T-cell (primary cell): Measurements from ENCODE around the gene PCAT6. TPM values are rescaled to one million over a fixed set of nuclear protein-coding genes. Genes with fewer than 3 reads are reported as not detected.
"Not testable (repeated sequence)": the region's sequence is repeated elsewhere in the genome, so short reads cannot be mapped to it uniquely, and the experiment has no call there.

Experiments used
- ATAC-seq, 4 experiments: fragments of 200-7000 bp in 3 of 4; fragments of 150-1000 bp in 1 of 4; cut with Tn5 transposase; replicated peaks in 1 of 4; 1 replicate in 3 of 4; 2 replicates in 1 of 4; pipeline ENCODE4 v1.10.0; 2021; ENCODE audit warnings: moderate library complexity in 3 of 4, mild to moderate bottlenecking in 2 of 4, moderate number of reproducible peaks in 1 of 4
- CTCF ChIA-PET, 2 donors: fragments of 300-600 bp; sonication (Branson Sonifier 250); formaldehyde crosslinking; loops; one replicate each; lab custom pipeline; 2022; ENCODE audit warnings: antibody characterized with exemption in 2 of 2; lab: Charles Lee
- POLR2A ChIA-PET, 2 donors: fragments of 300-600 bp; sonication (Branson Sonifier 250); formaldehyde crosslinking; loops; one replicate each; lab custom pipeline; 2022; ENCODE audit warnings: antibody characterized with exemption in 2 of 2; lab: Charles Lee
- DNase-seq, 35 experiments: peaks; one replicate each; pipeline versions ENCODE4 v3.0.0 to v3.0.0-alpha.2; 2013 to 2023
- H3K27ac ChIP-seq: one replicate; pipeline ENCODE4 v1.5.1; 2013; ENCODE audit warnings: low read length
- H3K27me3 ChIP-seq, 2 experiments: replicated peaks in 1 of 2; 1 replicate in 1 of 2; 2 replicates in 1 of 2; pipeline versions ENCODE4 v1.6.1 to v1.7.0; 2013; ENCODE audit warnings: low read length in 1 of 2, mixed read lengths in 1 of 2; ENCODE audit not compliant: control insufficient read depth in 2 of 2, insufficient read depth in 2 of 2; ENCODE audit errors: extremely low read depth in 1 of 2
- H3K36me3 ChIP-seq, 2 donors: 1 replicate in 1 of 2; 2 replicates in 1 of 2; pipeline versions ENCODE4 v1.6.1 to v1.7.0; 2013; ENCODE audit warnings: low read length in 1 of 2; ENCODE audit not compliant: control insufficient read depth in 2 of 2, insufficient read depth in 1 of 2; ENCODE audit errors: extremely low read depth in 1 of 2
- H3K4me1 ChIP-seq, 2 experiments: 1 replicate in 1 of 2; 2 replicates in 1 of 2; pipeline versions ENCODE4 v1.6.1 to v1.7.0; 2013; ENCODE audit warnings: low read length in 2 of 2, mixed read lengths in 1 of 2; ENCODE audit not compliant: insufficient read depth in 2 of 2, control insufficient read depth in 1 of 2; ENCODE audit errors: extremely low read depth in 1 of 2
- H3K4me3 ChIP-seq, 2 donors: 1 replicate in 1 of 2; 2 replicates in 1 of 2; pipeline versions ENCODE4 v1.5.1 to v1.7.0; 2013; ENCODE audit warnings: mild to moderate bottlenecking in 2 of 2, low read length in 1 of 2, moderate library complexity in 1 of 2; ENCODE audit not compliant: control insufficient read depth in 1 of 2; ENCODE audit errors: extremely low read depth in 1 of 2
- H3K9me3 ChIP-seq: 2 replicates; pipeline ENCODE4 v1.7.0; 2013
- H3K27ac Mint-ChIP-seq, 2 donors: one replicate each; pipeline ENCODE4 v1.8.0; 2020 to 2021; ENCODE audit warnings: mild to moderate bottlenecking in 2 of 2, mixed read lengths in 2 of 2
- H3K27me3 Mint-ChIP-seq, 2 donors: one replicate each; pipeline ENCODE4 v1.8.0; 2021 to 2022; ENCODE audit warnings: mixed read lengths in 2 of 2
- H3K36me3 Mint-ChIP-seq: one replicate; pipeline ENCODE4 v1.8.0; 2021; ENCODE audit warnings: mixed read lengths
- H3K4me1 Mint-ChIP-seq, 3 donors: one replicate each; pipeline ENCODE4 v1.8.0; 2020 to 2022; ENCODE audit warnings: mixed read lengths in 3 of 3, mild to moderate bottlenecking in 1 of 3
- H3K4me3 Mint-ChIP-seq, 3 donors: one replicate each; pipeline ENCODE4 v1.8.0; 2020 to 2022; ENCODE audit warnings: mild to moderate bottlenecking in 3 of 3, mixed read lengths in 3 of 3, moderate library complexity in 3 of 3
- H3K9me3 Mint-ChIP-seq, 3 donors: one replicate each; pipeline ENCODE4 v1.8.0; 2020 to 2022; ENCODE audit warnings: mixed read lengths in 3 of 3
- WGBS: methylation state at CpG from one replicate; pipeline ENCODE4 v1.1.5; 2013; ENCODE audit warnings: missing lambda C conversion rate; ENCODE audit not compliant: insufficient coverage; 5-methylcytosine and 5-hydroxymethylcytosine counted together
- total RNA-seq, 35 experiments: library from RNA in 6 of 35; stranded (reverse) in 6 of 35; fragments of 120-200 nt in 1 of 35; gene quantifications; one replicate each; pipeline versions ENCODE4 v1.2.1 to v1.2.4 and lab custom pipeline; 2013 to 2026

The PCAT6 gene
- total RNA-seq, 5 donors from 2014 or later (not counting 1 experiment from before 2014, with no cell fraction given): 0.44 to 1.5 (median 0.79) TPM; not detected in 1

- Histone ChIP-seq H3K27me3 (no peaks in the 10 kb centered on the region), H3K36me3 (no peaks in the 10 kb centered on the region), H3K4me1 (no peaks in the 10 kb centered on the region), H3K4me3 (no peak overlapping the region), H3K27ac (no peak overlapping the region), H3K9me3 (no peaks in the 10 kb centered on the region)
- ChIA-PET CTCF (no interaction called here), POLR2A (no interaction called here)
- Mint-ChIP-seq H3K27ac (no peak overlapping the region), H3K9me3 (no peaks in the 10 kb centered on the region), H3K27me3 (no peaks in the 10 kb centered on the region), H3K36me3 (no peaks in the 10 kb centered on the region), H3K4me1 (peaks cover 30 to 36% (median 35%) of the 10 kb centered on the region in 3 donors), H3K4me3 (no peak overlapping the region)
- DNase-seq: no peak
- WGBS: no CpG with 5 or more reads among the region's 3 CpGs
- no peak for ATAC-seq
Measured at GRCh38 chr1:202788800-202789199, 22.0 kb upstream of the PCAT6 start.

DNA sequence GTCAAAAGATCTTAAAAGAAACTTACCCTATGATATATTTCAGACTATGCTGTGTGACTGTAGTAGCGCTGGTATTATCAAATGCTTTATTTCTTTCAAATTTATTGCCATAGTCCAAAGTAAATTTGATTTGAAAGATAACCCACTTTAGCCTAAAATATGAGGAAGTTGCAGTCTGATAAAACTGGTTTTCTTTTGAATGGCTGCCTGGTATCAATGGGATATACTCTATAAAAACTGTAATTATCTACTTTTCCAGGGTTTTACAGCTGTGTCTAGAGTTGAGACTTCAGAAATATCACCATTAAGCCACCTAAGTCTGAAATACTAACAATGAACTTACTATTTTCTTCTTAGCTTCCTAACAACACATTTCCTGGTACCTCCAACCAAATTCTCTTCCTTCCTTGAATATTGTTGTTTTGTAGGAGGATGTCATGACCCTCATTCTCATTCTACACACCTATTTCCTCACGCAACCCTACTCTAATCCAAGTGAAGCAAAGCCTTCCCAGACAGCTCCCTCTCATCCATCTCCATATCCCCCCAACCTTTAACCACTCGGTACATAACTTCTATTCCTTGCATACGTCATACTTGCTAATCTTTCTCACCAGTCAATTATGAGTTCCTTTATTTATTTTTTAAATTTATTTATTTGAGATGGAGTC lies 19.5 kb upstream of the PCAT6 start:
- Histone ChIP-seq H3K27me3 (no peaks in the 10 kb centered on the region), H3K36me3 (no peaks in the 10 kb centered on the region), H3K4me3 (no peak overlapping the region), H3K9me3 (no peaks in the 10 kb centered on the region), H3K27ac (no peak overlapping the region), H3K4me1 (peaks cover 0 to 3% of the 10 kb centered on the region in 2 experiments)
- ChIA-PET CTCF (no interaction called here), POLR2A (no interaction called here)
- Mint-ChIP-seq H3K4me1 (peaks cover 28 to 36% (median 28%) of the 10 kb centered on the region in 3 donors), H3K27ac (no peak overlapping the region), H3K4me3 (no peak overlapping the region), H3K36me3 (no peaks in the 10 kb centered on the region), H3K9me3 (no peaks in the 10 kb centered on the region), H3K27me3 (no peaks in the 10 kb centered on the region)
- DNase-seq: no peak
- no CpG with 5 or more reads among the region's 4 CpGs for WGBS
- ATAC-seq: no peak

DNA sequence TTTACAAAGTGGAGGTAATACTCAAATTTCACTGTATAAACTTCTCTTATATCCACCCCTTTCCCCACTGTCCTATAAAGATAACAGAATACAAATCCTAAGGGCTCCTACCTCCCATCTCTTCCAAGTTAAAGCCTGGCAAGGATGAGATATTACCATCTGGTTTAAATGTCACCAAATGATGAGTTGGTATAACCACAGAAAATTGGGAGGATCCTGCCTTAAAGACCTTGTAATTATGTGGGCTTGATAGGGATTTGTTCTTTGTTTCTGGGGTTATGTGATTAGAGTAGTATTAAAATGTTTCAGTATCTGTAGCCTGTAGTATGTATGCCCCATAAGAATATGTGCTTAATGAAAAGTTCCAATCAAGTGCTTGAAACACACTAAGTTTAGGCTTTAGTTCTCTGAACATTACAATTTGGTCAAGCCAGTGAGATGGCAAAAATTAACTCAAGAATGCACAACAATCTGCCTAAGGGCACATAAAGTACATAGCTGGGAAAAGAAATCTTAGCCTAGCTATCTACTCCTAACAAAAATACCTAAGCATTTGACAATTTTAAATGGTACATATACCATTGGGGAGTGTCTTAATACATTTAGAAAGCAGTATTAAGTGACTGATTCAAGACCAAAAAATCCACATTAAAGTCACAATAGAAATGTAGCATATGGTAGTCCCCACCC lies 16.6 kb upstream of the PCAT6 start:
- POLR2A ChIA-PET: no interaction called here
- Mint-ChIP-seq H3K27me3 (no peaks in the 10 kb centered on the region), H3K27ac (no peak overlapping the region), H3K9me3 (no peaks in the 10 kb centered on the region), H3K4me3 (no peak overlapping the region), H3K4me1 (peaks cover 30 to 45% (median 36%) of the 10 kb centered on the region in 3 donors), H3K36me3 (no peaks in the 10 kb centered on the region)
- CTCF ChIA-PET: no interaction called here
- H3K27ac ChIP-seq: no peak overlapping the region
- no peaks in the 10 kb centered on the region for H3K36me3 ChIP-seq
- peaks cover 0 to 9% of the 10 kb centered on the region in 2 experiments for H3K4me1 ChIP-seq
- DNase-seq (no peak), ATAC-seq (no peak)
- no peaks in the 10 kb centered on the region for H3K27me3 ChIP-seq
- no peak overlapping the region for H3K4me3 ChIP-seq
- no peaks in the 10 kb centered on the region for H3K9me3 ChIP-seq

DNA sequence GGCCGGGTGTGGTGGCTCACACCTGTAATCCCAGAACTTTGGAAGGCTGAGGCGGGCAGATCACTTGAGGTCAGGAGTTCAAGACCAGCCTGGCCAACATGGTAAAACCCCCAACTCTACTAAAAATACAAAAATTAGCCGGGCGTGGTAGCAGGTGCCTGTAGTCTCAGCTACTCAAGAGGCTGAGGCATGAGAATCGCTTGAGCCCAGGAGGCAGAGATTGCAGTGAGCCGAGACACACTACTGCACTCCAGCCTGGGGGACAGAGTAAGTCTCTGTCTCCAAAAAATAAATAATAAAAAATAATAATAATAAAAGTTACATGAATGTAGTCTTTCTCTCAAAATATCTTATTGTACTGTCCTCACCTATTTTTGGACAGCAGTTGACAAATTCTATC lies 15.8 kb upstream of the PCAT6 start:
- H3K36me3 Mint-ChIP-seq, H3K9me3 Mint-ChIP-seq, H3K27me3 Mint-ChIP-seq, ATAC-seq, H3K27ac ChIP-seq, DNase-seq, CTCF ChIA-PET, H3K27ac Mint-ChIP-seq, POLR2A ChIA-PET, H3K4me1 ChIP-seq, H3K4me3 Mint-ChIP-seq, H3K36me3 ChIP-seq, H3K4me3 ChIP-seq, H3K27me3 ChIP-seq, H3K9me3 ChIP-seq: not testable (repeated sequence)
- peaks cover 30 to 42% (median 35%) of the 10 kb centered on the region in 3 donors for H3K4me1 Mint-ChIP-seq
- WGBS: 93% methylated on average over 2 of the region's 6 CpGs

GRCh38 chr1:202796670-202797069 lies 14.1 kb upstream of the PCAT6 start:
- POLR2A ChIA-PET: no interaction called here
- DNase-seq (no peak), ATAC-seq (no peak)
- H3K36me3 ChIP-seq: peaks cover 0 to 2% of the 10 kb centered on the region in 2 donors
- peaks cover 0 to 9% of the 10 kb centered on the region in 2 experiments for H3K4me1 ChIP-seq
- CTCF ChIA-PET: no interaction called here
- Mint-ChIP-seq H3K27me3 (no peaks in the 10 kb centered on the region), H3K27ac (no peak overlapping the region), H3K4me1 (peaks cover 35 to 48% (median 36%) of the 10 kb centered on the region in 3 donors), H3K4me3 (no peak overlapping the region), H3K36me3 (peaks cover 5% of the 10 kb centered on the region), H3K9me3 (no peaks in the 10 kb centered on the region)
- no peak overlapping the region for H3K27ac ChIP-seq
- H3K27me3 ChIP-seq: no peaks in the 10 kb centered on the region
- H3K9me3 ChIP-seq: no peaks in the 10 kb centered on the region
- no peak overlapping the region for H3K4me3 ChIP-seq
- WGBS: 90% methylated on average over 6 of the region's 7 CpGs

- H3K27ac ChIP-seq: no peak overlapping the region
- no peak overlapping the region for H3K4me3 ChIP-seq
- no peak for DNase-seq
- peaks cover 0 to 2% of the 10 kb centered on the region in 2 donors for H3K36me3 ChIP-seq
- Mint-ChIP-seq H3K27ac (no peak overlapping the region), H3K4me3 (no peak overlapping the region), H3K36me3 (peaks cover 5% of the 10 kb centered on the region), H3K4me1 (peaks cover 41 to 52% (median 44%) of the 10 kb centered on the region in 3 donors), H3K27me3 (no peaks in the 10 kb centered on the region), H3K9me3 (no peaks in the 10 kb centered on the region)
- no peaks in the 10 kb centered on the region for H3K9me3 ChIP-seq
- POLR2A ChIA-PET: interaction anchor here in 1 of 2 donors (0.6 kb wide), 1 partner anchor 204 kb away, joined by 3 read pairs; no protein-coding TSS in a partner anchor
- H3K27me3 ChIP-seq: no peaks in the 10 kb centered on the region
- CTCF ChIA-PET: no interaction called here
- H3K4me1 ChIP-seq: peaks cover 0 to 9% of the 10 kb centered on the region in 2 experiments
- no peak for ATAC-seq
- WGBS: no CpG with 5 or more reads among the region's 4 CpGs
Measured at GRCh38 chr1:202798260-202798659, 12.5 kb upstream of the PCAT6 start.
